CD4-positive, alpha-beta T cell treated with Interleukin-12 subunit alpha and Interleukin-12 subunit beta, for 1 hour (primary cell): ENCODE measurements around the gene PNISR.
"Not testable (repeated sequence)": the region's sequence is repeated elsewhere in the genome, so short reads cannot be mapped to it uniquely, and the experiment has no call there.

Source experiments
- DNase-seq: peaks from one replicate; pipeline ENCODE4 v3.0.0-alpha.2; 2020

PNISR gene, protein sequence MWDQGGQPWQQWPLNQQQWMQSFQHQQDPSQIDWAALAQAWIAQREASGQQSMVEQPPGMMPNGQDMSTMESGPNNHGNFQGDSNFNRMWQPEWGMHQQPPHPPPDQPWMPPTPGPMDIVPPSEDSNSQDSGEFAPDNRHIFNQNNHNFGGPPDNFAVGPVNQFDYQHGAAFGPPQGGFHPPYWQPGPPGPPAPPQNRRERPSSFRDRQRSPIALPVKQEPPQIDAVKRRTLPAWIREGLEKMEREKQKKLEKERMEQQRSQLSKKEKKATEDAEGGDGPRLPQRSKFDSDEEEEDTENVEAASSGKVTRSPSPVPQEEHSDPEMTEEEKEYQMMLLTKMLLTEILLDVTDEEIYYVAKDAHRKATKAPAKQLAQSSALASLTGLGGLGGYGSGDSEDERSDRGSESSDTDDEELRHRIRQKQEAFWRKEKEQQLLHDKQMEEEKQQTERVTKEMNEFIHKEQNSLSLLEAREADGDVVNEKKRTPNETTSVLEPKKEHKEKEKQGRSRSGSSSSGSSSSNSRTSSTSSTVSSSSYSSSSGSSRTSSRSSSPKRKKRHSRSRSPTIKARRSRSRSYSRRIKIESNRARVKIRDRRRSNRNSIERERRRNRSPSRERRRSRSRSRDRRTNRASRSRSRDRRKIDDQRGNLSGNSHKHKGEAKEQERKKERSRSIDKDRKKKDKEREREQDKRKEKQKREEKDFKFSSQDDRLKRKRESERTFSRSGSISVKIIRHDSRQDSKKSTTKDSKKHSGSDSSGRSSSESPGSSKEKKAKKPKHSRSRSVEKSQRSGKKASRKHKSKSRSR

DNA sequence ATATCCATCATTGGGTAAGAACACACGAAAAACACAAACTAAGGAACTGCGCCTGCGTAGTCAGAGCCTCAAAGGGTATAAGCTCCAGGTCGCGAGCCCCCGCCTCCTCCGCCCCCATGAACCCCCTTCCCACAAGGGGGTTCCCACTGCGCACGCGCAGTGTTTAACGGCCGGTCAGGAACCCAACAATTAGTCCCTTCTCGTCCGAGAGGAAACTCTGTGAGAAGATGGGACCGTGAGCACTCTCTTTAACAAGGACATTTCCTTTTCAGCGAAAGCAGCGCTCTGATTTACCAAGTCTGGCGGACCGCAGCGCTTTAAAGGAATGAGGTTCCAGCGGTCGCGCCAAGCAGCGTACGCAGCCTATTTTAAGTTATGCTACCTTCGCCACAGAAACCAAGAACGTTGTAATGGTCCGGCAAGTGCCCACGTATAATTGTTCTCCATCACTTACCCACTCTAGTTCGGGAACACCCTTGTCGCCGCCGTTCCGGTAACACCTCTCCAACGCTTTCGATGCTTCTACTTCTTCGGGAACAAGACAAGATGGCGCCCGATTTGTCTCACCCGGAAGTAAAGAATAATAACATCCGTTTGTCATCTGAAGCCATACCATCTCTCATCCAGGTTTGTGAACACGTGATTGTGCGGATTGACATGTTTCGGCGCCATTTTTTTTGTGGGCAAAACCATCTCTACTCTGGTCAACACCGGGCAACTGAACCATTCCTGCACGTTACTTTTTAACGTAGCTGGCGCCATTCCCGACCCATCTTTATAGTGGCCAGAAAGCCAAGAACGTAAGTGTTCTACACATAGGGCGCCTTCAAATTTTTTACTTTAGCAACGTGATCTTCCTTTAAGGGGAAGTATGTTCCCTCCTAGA, at the start of gene PNISR:
TSS of gene PNISR (minus strand) at position 548 of the 886 bp plus-strand sequence. CDS start 10,649 bp downstream, outside the sequence.
- DNase-seq = peak; percentile 95

DNA sequence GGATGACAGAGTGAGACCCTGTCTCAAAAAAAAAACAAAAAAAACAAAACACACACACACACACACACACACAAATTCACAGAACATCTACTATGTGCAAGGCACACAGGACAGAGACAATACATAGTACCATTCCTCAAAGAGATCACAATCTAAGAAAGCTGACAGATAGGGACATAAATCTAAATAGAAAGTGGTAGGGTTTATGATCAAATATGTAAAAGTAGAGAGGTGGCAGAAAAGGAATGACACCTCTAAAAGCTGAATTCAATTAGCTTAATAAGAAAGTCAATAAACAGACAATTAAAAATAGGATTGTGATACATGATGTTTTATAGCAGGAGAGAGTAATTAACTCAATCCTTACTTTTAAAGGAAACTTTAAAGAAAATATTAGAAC, 48.6 kb upstream of the PNISR start:
- no peak for DNase-seq

DNA sequence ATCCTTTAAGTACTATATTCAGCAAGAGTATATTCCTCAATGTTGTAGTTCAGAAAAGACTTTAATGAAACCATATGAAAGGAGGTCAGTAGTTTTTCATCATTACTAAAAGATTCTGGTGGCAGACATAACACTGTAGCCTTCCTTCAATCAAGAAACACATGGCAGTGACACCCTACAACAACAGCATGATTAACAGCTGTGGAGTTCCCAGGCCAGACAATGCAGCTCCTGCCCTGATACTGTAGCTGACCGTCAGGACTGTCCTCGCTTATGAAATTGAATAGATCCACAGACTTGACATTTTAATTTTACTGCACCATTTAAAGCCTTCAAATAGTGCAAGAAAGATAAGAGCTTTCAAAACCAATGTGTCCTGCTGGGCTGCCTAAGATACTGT, 46.5 kb upstream of the PNISR start:
- DNase-seq = no peak

DNA sequence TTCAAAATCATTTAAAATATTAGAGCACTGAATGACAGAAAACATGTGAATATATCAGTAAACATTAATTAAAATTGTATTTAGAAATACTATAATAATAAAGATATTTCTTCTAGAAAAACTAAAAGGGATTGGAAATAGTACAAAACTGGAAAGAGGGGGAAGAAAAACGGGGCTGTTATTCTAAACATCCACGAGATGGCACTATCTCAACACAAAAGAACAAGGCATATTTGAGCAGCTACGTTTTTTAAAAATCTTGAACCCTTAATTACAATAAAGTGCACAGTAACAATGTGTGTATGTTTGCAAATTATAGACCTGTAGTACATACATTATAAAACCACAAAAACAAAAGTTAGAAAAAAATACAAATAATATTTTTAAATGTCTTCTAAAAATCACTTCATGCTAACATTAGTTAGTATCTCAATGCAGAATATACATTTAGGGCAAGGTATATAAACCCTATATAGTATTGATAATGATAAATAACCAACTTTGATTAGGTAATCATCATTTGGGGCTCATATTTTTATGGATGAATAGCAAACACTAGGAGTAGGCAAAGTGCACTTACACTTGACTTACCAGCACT, 42.5 kb upstream of the PNISR start:
- DNase-seq = peak; percentile 42

DNA sequence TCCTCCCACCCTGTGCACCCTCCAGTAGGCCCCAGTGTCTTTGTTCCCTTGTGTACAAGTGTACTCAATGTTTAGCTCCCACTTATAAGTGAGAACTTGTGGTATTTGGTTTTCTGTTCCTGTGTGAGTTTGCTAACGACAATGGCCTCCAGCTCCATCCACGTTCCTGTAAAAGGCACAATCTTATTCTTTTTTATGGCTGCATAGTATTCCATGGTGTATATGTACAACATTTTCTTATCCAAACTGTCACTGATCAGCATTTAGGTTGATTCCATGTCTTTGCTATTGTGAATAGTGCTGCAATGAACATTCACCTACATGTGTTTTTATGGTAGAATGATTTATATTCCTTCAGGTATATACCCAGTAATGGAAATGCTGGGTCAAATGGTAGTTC, 34.0 kb upstream of the PNISR start:
- not testable (repeated sequence) for DNase-seq

DNA sequence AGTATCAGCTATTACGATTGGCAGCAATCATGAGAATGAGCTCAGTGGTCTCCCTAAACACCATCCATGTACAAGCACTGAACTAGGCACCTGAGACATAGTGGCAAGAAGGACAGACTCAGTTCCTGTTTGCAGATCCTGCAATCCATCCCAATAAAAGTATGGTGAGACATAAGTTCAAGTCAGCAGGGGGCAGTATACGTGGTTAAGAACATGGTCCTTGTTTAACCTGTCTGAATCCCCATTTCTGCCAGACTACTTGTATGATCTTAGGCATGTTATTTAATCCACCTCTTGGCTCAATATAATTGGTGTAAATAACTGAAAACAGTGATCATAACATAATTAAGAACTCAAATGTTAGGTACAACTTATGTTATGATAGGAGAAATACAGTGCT, 33.2 kb upstream of the PNISR start:
- DNase-seq = peak; percentile 3

DNA sequence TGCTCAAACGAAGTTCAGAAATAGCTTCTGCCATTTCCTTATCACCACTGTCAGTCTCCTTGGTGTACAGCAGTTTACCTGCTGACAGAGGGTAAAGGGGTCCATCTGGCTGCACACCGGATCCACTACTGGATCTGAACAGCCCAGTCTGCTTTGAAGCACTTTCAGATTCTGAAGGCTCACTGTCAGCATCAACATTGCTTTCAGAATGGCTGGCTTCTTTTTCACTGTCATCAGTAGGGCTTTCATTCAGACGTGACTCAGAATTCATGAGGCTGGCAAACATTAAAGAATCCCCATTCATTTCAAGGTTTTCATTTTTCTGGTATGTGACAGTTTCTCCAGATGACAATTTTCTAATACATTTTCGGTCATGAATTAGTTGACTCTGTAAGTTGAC, 21.0 kb upstream of the PNISR start:
- DNase-seq = no peak

DNA sequence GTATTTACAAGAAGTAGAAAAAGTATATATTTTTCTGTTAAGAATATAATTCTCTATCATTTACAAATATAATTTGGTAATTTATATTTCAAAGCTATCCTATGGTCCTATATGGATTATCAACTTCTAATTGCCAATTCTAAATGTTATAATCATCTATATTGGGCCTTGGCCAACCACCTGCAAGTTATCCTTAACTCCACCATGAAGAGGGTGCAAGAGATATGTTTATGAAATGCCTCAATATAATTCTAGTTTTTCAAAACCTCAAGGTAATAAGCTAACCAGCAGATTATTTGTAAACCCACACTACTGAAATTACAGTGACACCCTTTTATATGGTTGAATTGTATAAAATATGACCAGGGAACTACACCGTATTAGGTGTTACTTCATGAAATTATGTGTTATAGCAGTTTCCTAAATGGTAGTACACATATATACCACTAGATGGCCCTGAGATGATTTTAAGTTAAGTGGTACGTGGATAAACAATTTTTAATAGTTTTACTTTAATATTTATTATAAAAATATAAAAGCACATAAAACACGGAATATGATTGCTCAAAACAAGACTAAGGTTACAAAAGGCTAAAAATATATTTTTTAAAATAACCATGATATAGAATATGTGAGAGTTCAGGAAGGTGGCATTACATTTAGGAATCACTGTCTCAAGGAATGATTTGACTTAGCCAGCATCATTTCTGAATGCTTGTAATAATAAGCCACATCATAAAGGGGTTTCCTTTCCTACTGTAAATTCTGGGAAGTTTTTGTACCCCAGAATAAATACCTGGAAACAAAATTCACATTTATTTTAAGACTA, 9.8 kb upstream of the PNISR start:
- DNase-seq = peak; percentile 48

DNA sequence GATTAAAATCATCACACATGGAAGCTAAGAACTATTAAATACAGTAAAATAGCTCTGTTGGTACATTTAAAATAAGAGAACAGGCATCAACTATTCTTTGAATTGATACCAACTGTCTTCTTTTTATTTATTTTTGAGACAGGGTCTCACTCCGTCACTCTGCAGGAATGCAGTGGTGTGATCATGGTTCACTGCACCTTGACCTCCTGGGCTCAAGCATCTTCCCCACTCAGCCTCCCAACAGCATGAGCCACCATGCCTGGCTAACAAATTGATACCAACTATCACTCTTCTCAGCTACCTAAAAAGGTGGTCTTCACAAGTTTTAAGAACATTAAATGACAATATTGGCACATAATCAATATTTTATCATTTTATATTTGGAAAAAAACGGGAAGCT, 7.8 kb upstream of the PNISR start:
- DNase-seq = no peak

DNA sequence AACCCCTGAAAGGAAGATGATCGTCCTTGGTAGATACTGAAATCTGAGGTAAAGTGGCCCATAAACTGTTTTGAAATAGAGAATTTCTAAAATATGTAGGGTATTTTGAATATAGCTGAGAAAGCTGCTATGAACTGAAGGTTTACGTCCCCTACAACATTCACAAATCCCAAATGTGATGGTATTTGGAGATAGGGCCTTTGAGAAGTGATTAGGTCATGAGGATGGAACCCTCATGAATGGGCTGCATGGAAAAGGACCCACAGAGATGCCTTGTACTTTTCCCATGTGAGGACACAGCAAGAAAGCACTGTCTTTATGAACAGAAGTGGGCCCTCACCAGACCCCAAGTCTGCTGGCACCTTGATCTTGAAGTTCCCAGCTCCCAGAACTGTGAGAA, 6.8 kb upstream of the PNISR start:
- no peak for DNase-seq

DNA sequence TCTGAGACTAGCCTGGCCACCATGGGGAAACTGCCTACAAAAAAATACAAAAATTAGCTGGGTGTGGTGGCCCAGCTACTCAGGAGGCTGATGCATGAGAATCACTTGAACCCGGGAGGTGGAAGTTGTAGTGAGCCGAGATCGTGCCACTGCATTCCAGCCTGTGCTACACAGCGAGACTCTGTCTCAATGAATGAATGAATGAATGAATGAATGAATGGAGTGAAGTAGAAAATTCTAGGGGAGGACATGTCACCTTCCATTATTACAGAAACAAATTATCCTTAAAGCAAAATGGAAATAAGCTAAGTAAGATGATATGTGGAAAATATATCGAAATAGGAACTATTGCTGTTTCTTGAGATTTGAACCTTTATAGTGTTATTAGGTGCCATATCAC, 2.9 kb upstream of the PNISR start:
- no peak for DNase-seq

DNA sequence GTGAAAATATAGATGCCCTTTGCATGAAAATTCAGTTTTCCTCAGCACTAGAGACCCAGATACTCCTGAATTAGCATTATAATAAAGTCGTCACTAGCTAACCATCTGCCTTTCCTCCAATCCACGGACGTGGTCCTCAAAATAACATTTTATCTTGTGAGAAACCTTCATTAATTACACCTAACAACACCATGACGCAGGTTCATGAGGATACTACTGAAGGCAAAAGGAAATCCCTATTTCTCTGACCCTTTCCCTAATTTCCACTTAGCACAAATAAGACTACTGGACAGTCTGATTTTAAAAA, 1.3 kb upstream of the PNISR start:
- DNase-seq = no peak

DNA sequence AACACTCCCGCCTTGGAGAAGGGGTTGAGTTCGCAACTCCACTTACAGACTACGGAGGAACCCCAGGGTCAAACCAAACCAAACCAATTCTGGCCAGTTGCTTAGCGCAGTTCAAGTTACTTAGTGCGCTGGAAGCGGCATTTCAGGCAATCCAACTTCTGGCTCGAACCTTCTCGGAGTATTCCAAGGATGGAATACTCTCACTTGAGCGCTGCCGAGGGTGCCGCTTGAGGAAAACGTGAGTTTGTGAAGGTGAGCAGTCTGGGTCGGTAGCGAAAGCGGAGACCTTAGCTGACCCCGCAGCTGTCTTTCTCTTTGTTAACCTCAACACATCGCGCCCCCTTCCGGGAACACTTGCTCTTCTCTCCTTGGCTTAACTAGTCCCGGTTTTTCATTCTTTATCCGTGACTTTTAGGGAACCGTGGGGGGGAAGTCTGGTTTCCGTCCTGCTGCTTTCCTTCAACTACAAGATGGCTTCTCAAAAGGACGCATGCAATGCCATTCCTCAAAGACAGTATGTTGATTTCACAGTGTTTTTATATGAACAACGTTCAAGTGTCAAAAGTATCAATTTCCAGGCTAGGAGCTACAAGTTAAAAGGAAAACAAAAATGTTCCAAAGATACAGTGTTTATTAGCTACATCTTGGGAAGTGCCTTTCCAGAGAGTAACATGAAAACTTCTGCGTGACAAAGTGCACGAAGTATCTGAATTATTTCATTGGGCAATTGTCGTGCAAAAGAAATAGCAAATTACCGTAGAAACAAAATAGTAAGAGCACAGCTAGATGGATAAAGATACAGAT, 741 bp upstream of the PNISR start:
- peak; percentile 64 for DNase-seq

DNA sequence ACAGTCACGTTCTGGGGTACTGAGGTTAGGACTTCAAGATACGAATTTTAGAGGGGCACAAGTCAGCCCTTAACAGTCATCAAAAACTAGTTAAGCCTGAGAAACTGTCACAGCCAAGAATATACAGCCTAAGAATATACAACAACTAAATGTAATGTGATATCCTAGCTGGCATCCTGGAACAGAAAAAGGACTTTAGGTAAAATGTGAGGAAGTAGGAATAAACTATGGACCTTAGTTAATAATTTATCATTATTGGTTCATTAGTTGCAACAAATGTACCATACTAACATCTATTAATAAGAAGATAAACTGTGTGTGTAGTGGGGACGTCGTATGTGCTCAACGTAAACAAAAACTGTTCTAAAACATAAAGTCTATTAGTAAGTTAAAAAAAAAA, 1.1 kb downstream of the PNISR start:
- no peak for DNase-seq

DNA sequence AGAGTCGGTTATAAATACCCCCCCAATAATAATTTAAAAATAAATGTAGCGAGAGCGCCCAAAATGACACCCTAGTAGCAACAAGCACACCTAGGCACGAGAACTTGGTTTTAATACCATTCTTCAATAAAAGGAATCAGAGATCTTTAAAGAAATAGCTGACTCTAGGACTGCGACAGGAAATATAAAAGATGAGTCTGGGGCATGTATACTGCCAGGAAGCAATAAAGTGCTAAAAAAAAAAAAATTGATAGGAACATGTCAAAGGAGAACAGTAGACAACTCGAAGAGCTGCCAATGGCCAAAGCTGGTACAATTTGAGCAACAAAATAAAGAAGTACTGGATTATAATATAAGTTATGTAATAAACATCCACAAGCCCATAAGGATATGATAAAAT, 2.2 kb downstream of the PNISR start:
- DNase-seq = no peak

DNA sequence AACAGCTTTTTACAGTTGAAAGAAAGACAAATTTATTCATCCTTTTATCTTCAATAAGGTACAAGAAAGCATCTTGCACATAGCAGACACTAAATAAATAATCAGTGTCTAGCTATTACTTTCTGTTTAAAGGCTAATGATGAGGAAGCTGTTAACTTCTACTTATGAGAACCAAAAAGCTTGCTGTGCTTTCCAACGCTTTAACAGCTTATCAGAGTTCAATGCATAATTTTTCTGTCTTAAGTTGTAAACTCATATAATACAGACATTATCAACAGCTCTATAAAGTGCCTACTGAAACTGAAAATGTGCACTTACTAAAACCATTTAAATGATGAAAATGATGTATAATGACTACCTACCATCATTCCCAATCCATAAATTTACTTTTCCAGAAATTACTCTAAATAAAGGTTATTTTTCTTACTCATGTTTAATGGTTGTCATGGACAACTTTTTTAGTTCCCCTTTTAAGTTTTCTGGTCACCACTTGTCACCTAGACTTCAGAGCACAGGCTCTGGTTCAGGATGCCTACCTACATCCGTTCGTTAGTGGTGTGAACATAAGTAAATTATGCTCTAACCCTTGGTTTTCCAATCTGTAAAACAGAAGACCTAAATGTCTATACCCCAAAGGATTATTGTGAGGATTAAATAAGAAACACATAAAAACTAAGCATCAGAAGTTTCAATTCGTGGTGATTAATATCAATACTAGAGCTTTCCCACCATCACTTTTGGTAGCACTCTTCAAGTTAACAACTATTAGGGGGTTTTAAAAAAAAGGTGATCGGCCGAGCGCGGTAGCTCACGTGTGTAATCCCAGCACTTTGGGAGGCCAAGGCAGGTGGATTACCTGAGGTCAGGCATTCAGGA, 8.0 kb downstream of the PNISR start:
- no peak for DNase-seq

DNA sequence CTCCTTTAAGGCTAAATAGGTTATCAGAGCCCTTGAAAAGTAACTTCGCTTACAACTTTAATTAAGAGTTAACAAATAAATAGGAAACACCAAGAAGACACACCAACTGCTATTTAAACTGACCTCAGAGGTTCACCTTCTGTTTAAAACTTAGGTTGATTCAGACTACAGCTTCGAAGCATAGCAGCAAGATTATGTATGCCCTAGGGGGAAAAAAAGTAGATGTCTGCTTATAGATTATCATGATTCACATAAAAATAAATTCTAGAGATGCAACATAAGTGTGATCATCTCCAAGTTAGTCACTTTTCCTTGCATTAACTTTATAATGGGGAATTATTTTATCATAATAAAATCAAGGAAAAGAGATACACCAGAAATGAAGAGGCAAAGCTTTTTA, 8.9 kb downstream of the PNISR start:
- DNase-seq = no peak

DNA sequence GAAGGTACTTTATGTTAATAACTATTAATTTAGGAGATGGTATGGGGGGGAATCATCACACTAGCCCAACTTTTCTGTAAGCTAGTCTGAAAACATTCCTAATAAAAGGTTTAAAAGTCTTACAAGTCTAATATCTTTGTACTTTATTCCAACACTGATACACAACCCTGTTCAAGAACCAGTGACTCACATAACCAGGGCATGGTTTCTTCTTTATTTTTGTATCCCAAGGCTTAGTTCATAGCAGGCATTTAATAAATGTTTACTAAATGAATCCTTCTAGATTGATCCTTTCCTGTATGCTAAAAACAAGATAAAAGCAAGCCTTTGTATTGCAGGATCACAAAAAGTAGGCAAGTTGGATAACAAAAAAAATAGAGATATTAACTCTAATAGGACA, 9.7 kb downstream of the PNISR start:
- no peak for DNase-seq

DNA sequence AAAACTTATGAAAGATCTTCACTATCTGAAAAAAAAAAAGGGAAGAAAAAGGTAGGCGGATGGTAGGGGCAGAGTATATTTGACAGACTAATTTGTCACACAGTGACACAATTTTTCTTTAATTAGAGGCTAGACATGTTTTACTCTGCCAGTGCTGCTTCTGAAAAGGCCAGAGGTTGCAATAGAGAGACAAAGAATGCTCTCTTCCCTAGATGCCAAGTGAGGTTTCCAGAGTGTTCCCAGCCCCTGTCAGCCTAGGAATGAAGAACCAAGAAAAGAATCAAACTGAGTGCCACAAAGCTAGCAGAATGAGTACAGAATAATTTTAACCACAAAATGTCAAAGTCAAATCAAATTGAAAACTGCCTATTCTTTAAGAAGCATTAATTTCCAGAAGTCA, 13.0 kb downstream of the PNISR start:
- no peak for DNase-seq

DNA sequence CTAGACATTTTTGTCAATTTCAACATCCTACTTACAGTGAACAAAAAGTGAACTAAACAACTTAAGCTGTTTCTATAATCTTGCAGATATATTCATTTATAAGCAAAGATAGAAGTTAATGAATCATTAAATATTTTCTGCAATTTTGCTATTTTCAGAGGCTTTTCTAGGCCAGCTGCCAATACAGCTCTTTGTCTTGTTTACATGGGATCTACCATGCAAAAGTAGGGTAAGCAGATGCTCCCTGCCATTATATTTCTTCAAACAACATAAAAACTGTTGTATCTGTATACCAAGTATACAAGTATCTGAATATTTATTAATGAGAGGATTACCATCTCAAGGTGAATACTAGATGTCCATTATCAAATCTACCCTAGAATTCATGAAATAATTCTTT, 15.4 kb downstream of the PNISR start:
- DNase-seq = no peak
